GM10248 (cell line): ENCODE measurements around the gene LRCH1.

Experiments used
- CTCF ChIA-PET: fragments of 300-600 bp; sonication (Branson Sonifier 250); formaldehyde crosslinking; extraction: SDS; loops from one replicate; lab custom pipeline; 2021; ENCODE audit warnings: antibody characterized with exemption; lab: Yijun Ruan, JAX
- POLR2A ChIA-PET: fragments of 350-650 bp; sonication (Branson Sonifier 250); formaldehyde crosslinking; extraction: SDS; loops from one replicate; lab custom pipeline; 2020; ENCODE audit warnings: antibody characterized with exemption; lab: Yijun Ruan, JAX
- DNase-seq: peaks from one replicate; pipeline ENCODE4 v3.0.0; 2012; ENCODE audit errors: extremely low spot score
- CTCF ChIP-seq: IDR thresholded peaks from 2 replicates; pipeline ENCODE4 v1.5.1; 2012; ENCODE audit warnings: mild to moderate bottlenecking, low read depth; ENCODE audit errors: extremely low read depth, missing control alignments, control extremely low read depth

Gene LRCH1

GRCh38 chr13:46799139-46799538 is 246.2 kb downstream of the LRCH1 start:
- CTCF ChIA-PET, result interaction anchor here (1.0 to 1.3 kb wide), 3 partner anchors 9 to 1239 kb away, joined by 3 read pairs; no protein-coding TSS in a partner anchor
- no peak for TF ChIP-seq CTCF
- POLR2A ChIA-PET, result no interaction called here
- DNase-seq, result no peak

- CTCF ChIA-PET, result interaction anchor here (1.6 to 2.5 kb wide), 4 partner anchors 9 to 29 kb away, joined by 6 to 10 read pairs (median 8); no protein-coding TSS in a partner anchor
- POLR2A ChIA-PET, result interaction anchor here (0.6 kb wide), 1 partner anchor 47 kb away, joined by 3 read pairs; no protein-coding TSS in a partner anchor
- DNase-seq, result no peak
- TF ChIP-seq CTCF, result no peak
Observed at GRCh38 chr13:46801858-46802257, 248.9 kb downstream of the LRCH1 start.
